ENCODE results near the gene HS6ST2.

DNA sequence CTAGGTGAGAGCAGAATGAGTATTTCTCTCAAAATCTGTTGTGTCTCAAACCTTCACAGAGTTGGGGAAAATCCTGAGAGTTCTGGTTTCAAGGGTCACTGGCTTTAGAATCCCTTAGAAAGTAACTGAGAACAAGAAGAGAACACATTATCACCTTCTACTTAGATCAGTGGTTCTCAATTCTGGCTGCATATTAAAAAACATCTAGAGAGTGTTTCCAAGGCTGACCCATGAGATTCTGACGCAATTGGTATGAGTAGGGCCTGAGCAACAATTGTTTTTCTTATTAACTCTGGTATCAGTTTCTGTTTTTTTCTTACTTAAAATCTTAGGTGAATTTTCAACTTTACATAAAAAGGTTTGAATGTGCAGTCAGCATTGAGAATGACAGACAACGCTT lies 212.8 kb downstream of the HS6ST2 start:
- no peak for TF ChIP-seq POLR2A (IDR thresholded peaks at IDR 0.05)
- TF ChIP-seq, protein P1, sequence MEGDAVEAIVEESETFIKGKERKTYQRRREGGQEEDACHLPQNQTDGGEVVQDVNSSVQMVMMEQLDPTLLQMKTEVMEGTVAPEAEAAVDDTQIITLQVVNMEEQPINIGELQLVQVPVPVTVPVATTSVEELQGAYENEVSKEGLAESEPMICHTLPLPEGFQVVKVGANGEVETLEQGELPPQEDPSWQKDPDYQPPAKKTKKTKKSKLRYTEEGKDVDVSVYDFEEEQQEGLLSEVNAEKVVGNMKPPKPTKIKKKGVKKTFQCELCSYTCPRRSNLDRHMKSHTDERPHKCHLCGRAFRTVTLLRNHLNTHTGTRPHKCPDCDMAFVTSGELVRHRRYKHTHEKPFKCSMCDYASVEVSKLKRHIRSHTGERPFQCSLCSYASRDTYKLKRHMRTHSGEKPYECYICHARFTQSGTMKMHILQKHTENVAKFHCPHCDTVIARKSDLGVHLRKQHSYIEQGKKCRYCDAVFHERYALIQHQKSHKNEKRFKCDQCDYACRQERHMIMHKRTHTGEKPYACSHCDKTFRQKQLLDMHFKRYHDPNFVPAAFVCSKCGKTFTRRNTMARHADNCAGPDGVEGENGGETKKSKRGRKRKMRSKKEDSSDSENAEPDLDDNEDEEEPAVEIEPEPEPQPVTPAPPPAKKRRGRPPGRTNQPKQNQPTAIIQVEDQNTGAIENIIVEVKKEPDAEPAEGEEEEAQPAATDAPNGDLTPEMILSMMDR (IDR thresholded peaks at IDR 0.05): no peak

All from testis (tissue), 2 donors.